Astrocyte of the cerebellum (primary cell): ENCODE results near the gene WDR72.
"Not testable (repeated sequence)": the region's sequence is repeated elsewhere in the genome, so short reads cannot be mapped to it uniquely, and the experiment has no call there.

Source experiments
- DNase-seq: peaks from one replicate; pipeline ENCODE4 v3.0.0-alpha.2; 2011; ENCODE audit warnings: low read depth
- H3K4me3 ChIP-seq: 2 replicates; pipeline ENCODE4 v1.5.1; 2011; ENCODE audit warnings: mild to moderate bottlenecking, low read depth, low read length, moderate library complexity
- in situ Hi-C: cut with HindIII; loops from 2 replicates; pipeline ENCODE4 v1.10.0; 2017; ENCODE audit warnings: low sequenced_read_pairs
- TF ChIP-seq, protein P1 (sequence below): IDR thresholded peaks from 2 replicates; pipeline ENCODE4 v1.5.1; 2012; ENCODE audit warnings: low read length, low read depth, moderate library complexity, mild to moderate bottlenecking; ENCODE audit errors: missing control alignments

The WDR72 gene

DNA sequence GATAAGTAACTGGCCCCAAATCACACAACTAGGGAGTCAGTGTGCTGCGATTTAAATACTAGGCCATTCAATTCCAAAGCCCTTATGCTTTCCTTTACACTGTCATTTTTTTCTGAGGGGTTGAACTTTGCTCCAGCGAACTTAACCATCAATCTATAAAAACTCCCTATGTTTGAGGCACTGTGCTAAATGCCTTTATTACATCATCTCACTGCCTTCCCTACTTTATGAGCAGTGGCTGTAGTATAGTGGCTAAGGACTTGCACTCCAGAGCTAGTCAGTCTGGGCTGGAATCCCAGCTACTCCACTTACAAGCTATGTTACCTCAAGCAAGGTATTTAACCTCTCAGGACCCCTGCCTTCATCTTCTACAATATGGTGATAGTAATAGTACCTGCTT, 26.9 kb upstream of the WDR72 start:
- TF ChIP-seq, protein P1, sequence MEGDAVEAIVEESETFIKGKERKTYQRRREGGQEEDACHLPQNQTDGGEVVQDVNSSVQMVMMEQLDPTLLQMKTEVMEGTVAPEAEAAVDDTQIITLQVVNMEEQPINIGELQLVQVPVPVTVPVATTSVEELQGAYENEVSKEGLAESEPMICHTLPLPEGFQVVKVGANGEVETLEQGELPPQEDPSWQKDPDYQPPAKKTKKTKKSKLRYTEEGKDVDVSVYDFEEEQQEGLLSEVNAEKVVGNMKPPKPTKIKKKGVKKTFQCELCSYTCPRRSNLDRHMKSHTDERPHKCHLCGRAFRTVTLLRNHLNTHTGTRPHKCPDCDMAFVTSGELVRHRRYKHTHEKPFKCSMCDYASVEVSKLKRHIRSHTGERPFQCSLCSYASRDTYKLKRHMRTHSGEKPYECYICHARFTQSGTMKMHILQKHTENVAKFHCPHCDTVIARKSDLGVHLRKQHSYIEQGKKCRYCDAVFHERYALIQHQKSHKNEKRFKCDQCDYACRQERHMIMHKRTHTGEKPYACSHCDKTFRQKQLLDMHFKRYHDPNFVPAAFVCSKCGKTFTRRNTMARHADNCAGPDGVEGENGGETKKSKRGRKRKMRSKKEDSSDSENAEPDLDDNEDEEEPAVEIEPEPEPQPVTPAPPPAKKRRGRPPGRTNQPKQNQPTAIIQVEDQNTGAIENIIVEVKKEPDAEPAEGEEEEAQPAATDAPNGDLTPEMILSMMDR, result no peak
- in situ Hi-C loops, result no loop called here
- H3K4me3 ChIP-seq, result no peak overlapping the region
- no peak for DNase-seq

DNA sequence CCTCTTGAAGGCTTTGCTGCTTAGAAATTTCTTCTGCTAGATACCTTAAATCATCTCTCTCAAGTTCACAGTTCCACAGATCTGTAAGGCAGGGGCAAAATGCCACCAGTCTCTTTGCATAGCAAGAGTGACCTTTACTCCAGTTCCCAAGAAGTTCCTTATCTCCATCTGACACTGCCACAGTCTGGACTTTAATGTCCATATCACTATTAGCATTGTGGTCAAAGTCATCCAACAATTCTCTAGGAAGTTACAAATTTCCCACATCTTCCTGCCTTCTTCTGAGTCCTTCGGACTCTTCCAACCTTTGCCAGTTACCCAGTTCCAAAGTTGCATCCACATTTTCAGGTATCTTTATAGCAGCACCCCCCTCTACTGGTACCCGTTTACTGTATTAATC, 25.8 kb upstream of the WDR72 start:
- H3K4me3 ChIP-seq, DNase-seq, in situ Hi-C loops: not testable (repeated sequence)

DNA sequence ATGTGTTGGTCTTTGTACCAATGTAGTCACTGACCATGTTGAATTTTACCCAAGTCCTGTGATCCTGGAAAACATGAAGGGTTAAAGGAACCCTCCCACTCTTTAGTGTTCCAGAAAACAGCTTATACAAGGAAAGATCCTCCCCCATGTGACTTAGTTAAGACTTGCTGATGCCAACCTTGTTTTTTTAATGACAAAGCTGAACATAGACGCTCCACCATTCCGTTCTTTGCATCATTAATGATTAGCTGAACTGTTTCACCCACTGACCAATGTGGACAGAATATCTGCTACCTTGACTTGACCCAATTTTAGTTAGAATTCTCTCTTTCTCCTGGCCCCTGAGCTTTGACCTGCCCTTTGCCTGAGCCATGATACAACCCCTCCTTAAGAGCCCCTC, 3.5 kb upstream of the WDR72 start:
- no peak overlapping the region for H3K4me3 ChIP-seq
- no peak for DNase-seq
- in situ Hi-C loops, result no loop called here
- TF ChIP-seq, protein P1, result no peak

DNA sequence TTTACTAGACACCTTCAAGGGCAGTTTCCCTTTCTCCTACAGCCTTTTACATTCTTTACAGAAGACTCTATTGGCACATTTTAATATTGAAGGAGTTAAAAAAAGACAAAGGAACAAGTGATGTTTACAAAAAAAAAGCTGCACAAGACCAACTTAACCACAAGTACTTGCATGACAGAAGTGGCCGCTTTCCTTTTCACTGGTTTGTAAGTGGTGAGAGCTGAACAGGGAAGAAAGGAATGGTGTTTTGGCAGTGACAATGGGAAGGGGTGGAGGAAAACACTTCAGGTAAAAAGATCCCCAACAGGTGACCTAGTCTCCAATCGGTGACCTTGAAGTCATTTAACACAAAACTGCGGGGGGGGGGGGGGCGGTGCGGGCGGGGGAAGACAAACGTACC, 1.1 kb downstream of the WDR72 start:
- TF ChIP-seq, protein P1, result no peak
- no peak overlapping the region for H3K4me3 ChIP-seq
- no peak for DNase-seq
- in situ Hi-C loops, result no loop called here

DNA sequence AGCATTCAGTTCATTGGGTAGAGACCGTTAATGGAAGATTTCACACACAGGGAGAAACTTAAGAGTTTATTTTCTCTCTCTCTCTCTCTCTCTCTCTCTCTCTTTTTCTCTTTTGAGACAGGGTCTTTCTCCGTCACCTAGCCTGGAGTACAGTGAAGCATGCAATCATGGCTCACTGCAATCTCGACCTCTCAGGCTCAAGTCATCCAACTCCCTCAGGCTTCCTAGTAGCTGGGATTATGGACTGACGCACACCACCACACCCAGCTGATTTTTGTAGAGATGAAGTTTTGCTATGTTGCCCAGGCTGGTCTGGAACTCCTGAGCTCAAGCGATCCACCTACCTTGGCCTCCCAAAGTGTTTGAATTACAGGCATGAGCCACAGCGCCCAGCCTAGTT, 1.6 kb downstream of the WDR72 start:
- no peak overlapping the region for H3K4me3 ChIP-seq
- in situ Hi-C loops, result no loop called here
- no peak for DNase-seq
- TF ChIP-seq, protein P1, result no peak

DNA sequence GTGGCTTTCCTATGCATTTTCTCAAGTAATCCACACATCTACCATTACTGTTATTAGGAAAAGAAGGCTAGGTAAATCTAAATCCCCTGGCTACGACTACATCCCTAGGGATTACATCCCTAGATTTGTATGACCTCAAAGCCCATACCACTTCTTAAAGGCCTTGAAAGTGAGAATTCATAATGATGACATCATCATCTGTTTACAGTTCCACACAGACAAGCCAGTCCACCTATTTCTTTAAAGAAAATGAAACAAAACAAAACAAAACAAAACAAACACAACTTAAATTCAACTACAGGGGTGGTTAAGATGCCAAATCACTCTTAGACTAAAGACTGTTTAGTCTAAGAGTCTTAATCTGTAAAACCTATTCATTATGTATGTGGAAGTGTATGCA, 5.7 kb downstream of the WDR72 start:
- TF ChIP-seq, protein P1, result no peak
- no peak overlapping the region for H3K4me3 ChIP-seq
- in situ Hi-C loops, result no loop called here
- DNase-seq, result no peak

DNA sequence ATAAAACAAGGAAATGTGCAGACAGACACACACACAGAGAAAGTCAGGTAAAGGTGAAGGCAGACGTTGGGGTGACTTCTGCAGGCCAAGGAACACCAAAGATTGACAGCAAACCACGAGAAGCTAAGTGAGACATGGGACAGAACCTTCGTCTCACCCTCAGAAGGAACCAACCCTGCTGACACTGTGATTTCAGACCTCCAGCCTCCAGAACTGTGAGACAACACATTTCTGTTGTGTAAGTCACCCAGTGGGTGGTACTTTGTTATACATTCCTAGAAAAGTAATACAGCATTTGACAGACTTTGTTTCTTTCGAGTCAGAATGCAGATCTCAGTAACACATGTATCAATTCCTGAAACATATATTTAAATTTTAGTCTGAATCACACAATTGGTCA, 7.1 kb downstream of the WDR72 start:
- TF ChIP-seq, protein P1, result no peak
- no peak for DNase-seq
- in situ Hi-C loops, result no loop called here
- no peak overlapping the region for H3K4me3 ChIP-seq
